NCI-H2107 treated with DMSO at 0.1 percent for 48 hours (cell line): ENCODE measurements around the gene CDK5.

Experiments
- DNase-seq: peaks from one replicate; lab custom pipeline; 2025; ENCODE audit not compliant: unreplicated experiment; lab: John Stamatoyannopoulos, UW

The CDK5 gene

GRCh38 chr7:151074817-151075661, 17.3 kb upstream of the CDK5 start:
- no peak for DNase-seq

GRCh38 chr7:151073990-151074389, 16.3 kb upstream of the CDK5 start:
- no peak for DNase-seq

- DNase-seq, result no peak
Observed at GRCh38 chr7:151071032-151071866, 13.6 kb upstream of the CDK5 start.

GRCh38 chr7:151070574-151070960, 12.9 kb upstream of the CDK5 start:
- no peak for DNase-seq

GRCh38 chr7:151069841-151070573, 12.3 kb upstream of the CDK5 start:
- no peak for DNase-seq

- DNase-seq, result no peak
Observed at GRCh38 chr7:151068069-151068773, 10.5 kb upstream of the CDK5 start.

- DNase-seq, result no peak
Observed at GRCh38 chr7:151066273-151066974, 8.7 kb upstream of the CDK5 start.

GRCh38 chr7:151065516-151065915, 7.8 kb upstream of the CDK5 start:
- DNase-seq, result no peak

GRCh38 chr7:151064993-151065392, 7.3 kb upstream of the CDK5 start:
- DNase-seq, result no peak

GRCh38 chr7:151064454-151064853, 6.8 kb upstream of the CDK5 start:
- no peak for DNase-seq

GRCh38 chr7:151063212-151063561, 5.5 kb upstream of the CDK5 start:
- DNase-seq, result no peak

GRCh38 chr7:151062399-151063211, 4.9 kb upstream of the CDK5 start:
- no peak for DNase-seq

GRCh38 chr7:151062111-151062398, 4.4 kb upstream of the CDK5 start:
- no peak for DNase-seq

- DNase-seq, result no peak
Observed at GRCh38 chr7:151061213-151062110, 3.8 kb upstream of the CDK5 start.

- DNase-seq, result no peak
Observed at GRCh38 chr7:151060416-151061212, 2.9 kb upstream of the CDK5 start.

GRCh38 chr7:151060113-151060415, 2.4 kb upstream of the CDK5 start:
- no peak for DNase-seq

- no peak for DNase-seq
Observed at GRCh38 chr7:151059367-151060112, 1.8 kb upstream of the CDK5 start, which contains the start of gene SLC4A2. SLC4A2 (plus strand) TSS chr7:151059589; CDS start chr7:151061988, 2,399 bp downstream.
